ENCODE data around the gene GAS6.

The GAS6 gene

DNA sequence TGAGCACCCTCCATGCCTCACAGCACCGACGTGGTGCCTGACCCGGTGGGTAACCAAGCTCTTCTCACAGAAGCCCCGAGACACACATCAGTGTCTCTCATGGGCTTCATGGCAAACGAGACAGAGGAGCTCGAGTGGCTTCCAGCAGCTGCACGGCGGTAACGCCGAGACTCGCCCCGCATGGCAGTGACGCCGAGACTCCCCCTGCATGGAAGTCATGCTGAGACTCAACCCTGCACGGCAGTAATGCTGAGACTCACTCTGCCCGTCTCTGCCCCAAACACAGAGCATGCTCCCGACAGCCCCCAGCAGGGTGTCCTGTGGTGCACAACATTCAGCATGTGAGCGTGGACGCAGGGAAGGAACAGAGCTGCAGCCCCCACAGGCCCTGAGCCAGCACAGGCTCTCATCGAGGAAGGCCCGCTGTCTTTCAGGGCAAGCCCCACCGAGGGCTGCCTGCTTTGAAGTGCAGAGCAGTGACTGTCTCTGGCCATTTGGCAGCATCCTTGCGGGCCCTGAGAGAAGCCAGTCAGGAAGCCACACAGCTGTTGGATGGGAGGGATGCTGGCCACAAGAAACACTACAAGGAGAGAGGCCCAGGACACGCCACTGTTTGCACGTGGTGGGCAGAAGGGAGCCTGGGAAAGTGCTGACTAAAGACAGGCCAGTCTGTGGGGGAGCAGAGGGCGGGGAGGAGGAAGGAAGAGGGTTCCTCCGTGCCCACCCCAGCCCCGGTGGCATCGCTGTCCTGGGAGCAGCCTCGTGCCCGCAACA is 9.5 kb downstream of the GAS6 start:
- DNase-seq (ENCODE audit: low read depth), result peak; percentile 86
- TF ChIP-seq, protein P1, sequence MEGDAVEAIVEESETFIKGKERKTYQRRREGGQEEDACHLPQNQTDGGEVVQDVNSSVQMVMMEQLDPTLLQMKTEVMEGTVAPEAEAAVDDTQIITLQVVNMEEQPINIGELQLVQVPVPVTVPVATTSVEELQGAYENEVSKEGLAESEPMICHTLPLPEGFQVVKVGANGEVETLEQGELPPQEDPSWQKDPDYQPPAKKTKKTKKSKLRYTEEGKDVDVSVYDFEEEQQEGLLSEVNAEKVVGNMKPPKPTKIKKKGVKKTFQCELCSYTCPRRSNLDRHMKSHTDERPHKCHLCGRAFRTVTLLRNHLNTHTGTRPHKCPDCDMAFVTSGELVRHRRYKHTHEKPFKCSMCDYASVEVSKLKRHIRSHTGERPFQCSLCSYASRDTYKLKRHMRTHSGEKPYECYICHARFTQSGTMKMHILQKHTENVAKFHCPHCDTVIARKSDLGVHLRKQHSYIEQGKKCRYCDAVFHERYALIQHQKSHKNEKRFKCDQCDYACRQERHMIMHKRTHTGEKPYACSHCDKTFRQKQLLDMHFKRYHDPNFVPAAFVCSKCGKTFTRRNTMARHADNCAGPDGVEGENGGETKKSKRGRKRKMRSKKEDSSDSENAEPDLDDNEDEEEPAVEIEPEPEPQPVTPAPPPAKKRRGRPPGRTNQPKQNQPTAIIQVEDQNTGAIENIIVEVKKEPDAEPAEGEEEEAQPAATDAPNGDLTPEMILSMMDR (conservative IDR thresholded peaks at IDR 0.05; ENCODE audit: low read length), result no peak
- H3K4me3 ChIP-seq (ENCODE audit: low read length), result no peak overlapping the region; the same call in 1 of the 2 replicates

DNA sequence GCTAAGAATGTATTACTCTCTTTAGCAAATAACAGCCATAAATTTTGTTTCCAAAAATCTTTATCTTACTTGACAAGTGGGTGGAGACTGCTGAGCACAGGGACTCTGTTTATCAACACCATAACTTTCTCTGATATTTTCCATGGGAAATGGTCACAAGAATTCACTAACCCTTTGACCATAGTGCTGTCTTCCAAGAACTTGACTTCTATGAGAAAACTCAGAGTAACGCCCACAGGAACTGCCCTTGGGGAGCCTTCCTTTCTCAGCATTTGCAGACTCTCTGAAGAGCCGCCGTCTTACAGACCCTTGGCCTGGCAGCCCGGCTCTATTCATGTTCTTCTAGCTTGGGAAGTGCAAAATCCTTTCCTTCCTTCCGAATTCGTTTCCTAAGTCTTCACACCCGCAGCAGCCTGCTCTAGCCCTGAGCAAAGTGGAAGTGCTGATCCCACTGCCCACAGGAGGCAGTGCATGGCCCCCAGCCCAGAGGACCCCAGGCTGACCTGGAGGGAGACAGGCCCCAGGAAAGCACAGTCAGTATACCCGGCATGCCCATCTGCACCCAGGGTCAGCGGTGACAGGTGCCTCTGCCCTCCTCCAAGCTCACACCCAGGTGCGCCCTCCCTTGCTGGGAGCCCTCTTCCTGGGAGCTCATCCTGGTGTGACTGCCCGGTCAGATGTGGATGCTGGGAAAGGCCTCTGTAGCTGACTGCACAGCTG is 10.2 kb downstream of the GAS6 start:
- TF ChIP-seq, protein P1 (conservative IDR thresholded peaks at IDR 0.05; ENCODE audit: low read length), result no peak
- H3K4me3 ChIP-seq (ENCODE audit: low read length), result no peak overlapping the region
- no peak for DNase-seq (ENCODE audit: low read depth)

DNA sequence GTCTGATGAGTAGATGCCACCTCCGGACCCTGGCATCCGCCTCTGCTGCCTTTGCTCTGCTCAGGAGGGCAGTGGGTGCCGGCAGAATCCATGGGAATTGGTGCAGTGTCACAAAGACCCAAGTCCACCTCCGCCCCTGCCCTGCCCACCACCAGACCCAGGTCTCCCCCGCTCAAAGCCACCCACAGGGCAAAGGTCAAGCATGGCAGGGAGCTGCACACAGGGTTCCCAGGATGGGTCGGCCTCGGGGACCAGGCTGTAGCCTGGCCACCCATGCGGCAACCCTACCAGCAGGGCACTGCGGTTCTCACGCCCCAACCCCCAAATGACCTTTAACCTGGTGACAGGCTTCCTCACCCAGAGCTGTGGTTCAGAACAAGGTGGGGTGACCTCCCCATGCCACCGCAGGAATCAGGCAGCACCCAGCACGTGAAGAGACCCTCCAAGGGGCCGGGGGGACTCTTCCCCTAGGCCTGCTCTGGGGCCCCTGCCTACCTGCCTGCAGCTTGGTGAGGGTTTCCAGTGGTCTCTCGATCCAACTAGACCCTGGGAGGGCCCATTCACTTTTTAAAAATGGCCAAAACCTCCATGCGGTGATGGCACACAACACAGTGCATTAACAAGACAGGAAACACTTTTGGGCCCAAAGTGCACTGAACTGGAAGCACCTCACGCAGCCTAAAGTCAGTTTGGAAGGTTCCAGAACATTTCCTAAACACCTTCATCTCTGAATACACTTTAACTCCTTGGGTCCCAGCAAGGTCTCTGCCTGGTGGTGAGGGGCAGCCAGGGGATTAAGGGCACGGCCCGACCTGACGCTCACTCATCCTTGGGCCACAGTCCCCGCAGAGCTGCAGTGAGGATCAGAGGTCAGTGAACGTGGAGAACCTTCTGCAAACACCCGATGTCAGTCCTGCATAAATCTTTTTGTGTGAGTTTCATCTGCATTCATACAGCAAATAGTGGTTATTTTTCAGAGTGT is 11.0 kb downstream of the GAS6 start:
- DNase-seq (ENCODE audit: low read depth), result no peak
- H3K4me3 ChIP-seq (ENCODE audit: low read length), result no peak overlapping the region
- TF ChIP-seq, protein P1 (conservative IDR thresholded peaks at IDR 0.05; ENCODE audit: low read length), result no peak

DNA sequence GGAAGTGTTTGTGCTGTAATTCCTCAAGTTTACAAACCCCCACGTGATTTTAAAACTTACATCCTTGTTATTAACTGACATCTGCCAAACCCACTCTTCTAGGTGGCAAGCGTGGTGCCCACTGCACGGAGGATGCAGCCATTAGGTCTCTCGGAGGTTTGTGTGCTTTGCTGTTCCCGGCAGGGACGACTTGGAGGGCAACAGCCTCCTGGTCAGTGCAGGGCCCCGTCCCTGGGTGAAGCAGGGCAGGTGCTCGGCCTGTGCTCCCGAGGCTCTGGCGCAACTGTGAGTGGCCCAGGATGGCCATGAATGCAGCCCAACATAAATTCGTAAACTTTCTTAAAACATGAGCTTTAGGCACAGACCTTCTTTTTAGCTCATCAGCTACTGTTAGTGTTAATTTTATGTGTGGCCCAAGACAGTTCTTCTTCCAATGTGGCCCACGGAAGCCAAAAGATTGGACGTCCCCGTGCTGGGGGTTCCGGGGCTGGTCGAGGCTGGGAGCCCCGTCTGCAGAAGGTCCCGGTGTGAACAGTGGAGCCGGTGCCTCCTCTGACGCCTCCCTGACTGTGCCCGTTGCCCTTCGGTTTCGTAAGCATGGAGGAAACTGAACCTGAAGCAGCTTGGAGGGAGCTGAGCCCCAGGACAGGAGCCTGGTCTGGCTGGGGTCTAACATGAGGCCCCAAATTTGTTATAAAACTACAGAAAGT is 11.9 kb downstream of the GAS6 start:
- DNase-seq (ENCODE audit: low read depth), result no peak
- no peak overlapping the region for H3K4me3 ChIP-seq (ENCODE audit: low read length)
- TF ChIP-seq, protein P1 (conservative IDR thresholded peaks at IDR 0.05; ENCODE audit: low read length), result no peak

DNA sequence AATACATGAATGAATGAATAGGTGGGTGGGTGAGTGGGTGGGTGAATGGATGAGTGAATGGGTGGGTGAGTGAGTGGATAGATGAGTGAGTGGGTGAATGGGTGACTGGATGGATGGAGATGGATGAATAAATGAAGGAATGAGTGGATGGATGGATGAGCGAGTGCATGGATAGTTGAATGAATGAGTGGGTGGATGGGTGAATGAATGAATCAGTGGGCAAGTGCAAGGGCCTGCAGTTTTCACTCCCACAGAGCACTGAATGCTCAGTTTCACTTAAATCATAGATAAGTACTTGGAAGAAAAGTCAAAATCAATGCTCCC is 12.4 kb downstream of the GAS6 start:
- TF ChIP-seq, protein P1 (conservative IDR thresholded peaks at IDR 0.05; ENCODE audit: low read length), result no peak
- DNase-seq (ENCODE audit: low read depth), result no peak

DNA sequence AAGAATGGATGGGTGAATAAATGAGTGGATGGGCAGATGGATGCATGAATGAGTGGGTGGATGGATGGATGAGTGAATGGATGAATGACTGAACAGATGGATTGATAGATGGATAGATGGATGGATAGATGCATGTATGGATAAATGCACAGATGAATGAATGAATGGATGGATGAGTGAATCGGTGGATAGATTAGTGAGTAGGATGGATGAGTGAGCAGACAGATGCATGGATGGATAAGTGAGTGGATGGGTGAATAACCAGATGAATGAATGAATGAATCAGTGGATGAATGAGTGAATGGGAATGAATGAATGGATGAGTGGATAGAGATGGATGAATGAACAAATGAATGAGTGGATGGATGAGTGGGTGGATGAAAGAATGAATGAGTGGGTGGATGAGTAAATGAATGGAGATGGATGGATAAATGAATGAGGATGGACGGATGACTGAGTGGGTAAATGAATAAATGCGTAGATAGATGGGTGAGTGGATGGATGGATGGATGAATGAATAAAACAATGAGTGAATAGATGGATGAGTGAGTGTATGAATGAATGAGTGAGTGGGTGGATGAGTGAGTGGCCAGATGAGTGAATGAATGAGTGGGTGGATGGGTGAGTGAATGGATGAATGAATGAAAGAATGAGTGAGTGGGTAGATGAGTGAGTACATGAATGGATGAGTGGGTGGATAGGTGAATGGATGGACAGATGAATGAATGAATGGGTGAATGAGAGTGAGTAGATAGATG is 13.0 kb downstream of the GAS6 start:
- TF ChIP-seq, protein P1 (conservative IDR thresholded peaks at IDR 0.05; ENCODE audit: low read length), result no peak
- DNase-seq (ENCODE audit: low read depth), result no peak
- no peak overlapping the region for H3K4me3 ChIP-seq (ENCODE audit: low read length)

More for the DNA sequence above, 12.4 kb downstream of the GAS6 start:
- H3K4me3 ChIP-seq (ENCODE audit: low read length), result no peak overlapping the region

Data from AG10803 (cell line).